ENCODE measurements around the gene LEMD2.

DNA sequence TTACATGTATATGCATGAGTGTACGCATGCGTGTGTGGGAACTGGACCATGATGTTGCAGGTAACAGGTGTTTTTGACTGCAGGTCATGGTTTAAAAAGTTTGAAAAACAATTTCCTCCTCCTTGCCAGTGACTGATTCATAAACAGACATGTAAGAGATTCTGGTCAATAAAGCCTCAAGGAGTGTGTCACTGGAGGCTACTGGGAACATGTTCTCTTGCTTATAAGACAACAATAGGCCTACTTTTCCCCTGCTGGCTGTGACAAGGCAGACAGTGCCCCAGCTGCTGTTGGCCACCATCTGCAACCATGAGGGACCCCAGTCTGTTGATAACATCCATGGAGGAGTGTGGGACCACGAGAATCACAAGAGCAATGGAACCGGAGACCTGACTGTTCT lies 12.7 kb downstream of the LEMD2 start:
- TF ChIP-seq, protein P1, sequence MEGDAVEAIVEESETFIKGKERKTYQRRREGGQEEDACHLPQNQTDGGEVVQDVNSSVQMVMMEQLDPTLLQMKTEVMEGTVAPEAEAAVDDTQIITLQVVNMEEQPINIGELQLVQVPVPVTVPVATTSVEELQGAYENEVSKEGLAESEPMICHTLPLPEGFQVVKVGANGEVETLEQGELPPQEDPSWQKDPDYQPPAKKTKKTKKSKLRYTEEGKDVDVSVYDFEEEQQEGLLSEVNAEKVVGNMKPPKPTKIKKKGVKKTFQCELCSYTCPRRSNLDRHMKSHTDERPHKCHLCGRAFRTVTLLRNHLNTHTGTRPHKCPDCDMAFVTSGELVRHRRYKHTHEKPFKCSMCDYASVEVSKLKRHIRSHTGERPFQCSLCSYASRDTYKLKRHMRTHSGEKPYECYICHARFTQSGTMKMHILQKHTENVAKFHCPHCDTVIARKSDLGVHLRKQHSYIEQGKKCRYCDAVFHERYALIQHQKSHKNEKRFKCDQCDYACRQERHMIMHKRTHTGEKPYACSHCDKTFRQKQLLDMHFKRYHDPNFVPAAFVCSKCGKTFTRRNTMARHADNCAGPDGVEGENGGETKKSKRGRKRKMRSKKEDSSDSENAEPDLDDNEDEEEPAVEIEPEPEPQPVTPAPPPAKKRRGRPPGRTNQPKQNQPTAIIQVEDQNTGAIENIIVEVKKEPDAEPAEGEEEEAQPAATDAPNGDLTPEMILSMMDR (IDR thresholded peaks at IDR 0.05; ENCODE audit: extremely low read depth in 1 of 2, insufficient read depth in 1 of 2, low read depth in 1 of 2, low read length in 2 of 2), result no peak
- TF ChIP-seq POLR2A (IDR thresholded peaks at IDR 0.05; ENCODE audit: low read depth, low read length) (no peak), POLR2AphosphoS5 (IDR thresholded peaks at IDR 0.05; ENCODE audit: insufficient read depth, low read depth, low read length) (no peak), FOS (IDR thresholded peaks at IDR 0.05; ENCODE audit: borderline replicate concordance, insufficient read depth, low read length) (no peak), EZH2 (IDR thresholded peaks at IDR 0.05; ENCODE audit: borderline replicate concordance, low read depth, low read length, severe bottlenecking) (no peak), MYC (IDR thresholded peaks at IDR 0.05; ENCODE audit: low read depth, low read length) (no peak), GATA2 (IDR thresholded peaks at IDR 0.05; ENCODE audit: insufficient read depth, insufficient read length, low read depth, low read length) (no peak), JUN (IDR thresholded peaks at IDR 0.05; ENCODE audit: borderline replicate concordance, insufficient read depth, insufficient read length, low read depth) (no peak)
- TF ChIP-seq, protein P2, sequence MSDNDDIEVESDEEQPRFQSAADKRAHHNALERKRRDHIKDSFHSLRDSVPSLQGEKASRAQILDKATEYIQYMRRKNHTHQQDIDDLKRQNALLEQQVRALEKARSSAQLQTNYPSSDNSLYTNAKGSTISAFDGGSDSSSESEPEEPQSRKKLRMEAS (IDR thresholded peaks at IDR 0.05; ENCODE audit: insufficient read depth, insufficient read length), result no peak
